ENCODE results near the gene ARPC5L. TPM values are rescaled to one million over a fixed set of nuclear protein-coding genes. Genes with fewer than 3 reads are reported as not detected.
"Not testable (repeated sequence)": the region's sequence is repeated elsewhere in the genome, so short reads cannot be mapped to it uniquely, and the experiment has no call there.

ARPC5L gene
- total RNA-seq, 1 experiment from 2014 or later, result 25.7 TPM

DNA sequence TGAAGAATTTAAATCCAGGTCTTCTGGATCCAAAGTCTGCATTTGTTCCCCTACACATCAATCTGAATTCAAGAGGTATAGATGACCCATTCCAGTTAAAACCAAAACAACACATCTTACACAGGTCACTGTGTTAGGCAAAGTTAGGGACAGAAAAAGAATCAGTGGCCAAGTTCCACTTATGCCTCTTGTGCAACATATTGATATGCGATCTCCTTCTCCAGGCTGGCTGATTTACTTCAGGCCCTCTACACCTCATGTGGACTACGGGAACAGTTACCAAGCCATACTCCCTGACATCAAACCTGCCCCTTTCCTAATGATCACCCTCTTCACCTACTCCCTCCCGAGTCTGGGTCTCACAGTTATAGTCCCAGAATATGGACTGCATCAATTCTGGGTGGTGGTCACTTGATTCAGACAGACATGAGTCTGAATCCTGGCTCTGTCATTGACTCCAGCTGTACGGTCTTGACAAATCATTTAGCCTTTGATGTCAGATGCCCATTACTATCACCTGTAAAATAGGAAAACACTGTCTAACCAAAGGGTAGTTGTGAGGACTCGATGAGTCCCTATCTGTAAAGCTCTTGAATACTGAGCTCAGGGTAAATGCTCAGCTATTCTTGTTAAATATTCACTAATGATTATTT is 52.9 kb downstream of the ARPC5L start:
- DNase-seq (ENCODE audit: low read depth), result no peak
- in situ Hi-C loops (cut with HindIII; ENCODE audit: low pct_unique_long_range_greater_than_20kb, low sequenced_read_pairs), result no loop called here

DNA sequence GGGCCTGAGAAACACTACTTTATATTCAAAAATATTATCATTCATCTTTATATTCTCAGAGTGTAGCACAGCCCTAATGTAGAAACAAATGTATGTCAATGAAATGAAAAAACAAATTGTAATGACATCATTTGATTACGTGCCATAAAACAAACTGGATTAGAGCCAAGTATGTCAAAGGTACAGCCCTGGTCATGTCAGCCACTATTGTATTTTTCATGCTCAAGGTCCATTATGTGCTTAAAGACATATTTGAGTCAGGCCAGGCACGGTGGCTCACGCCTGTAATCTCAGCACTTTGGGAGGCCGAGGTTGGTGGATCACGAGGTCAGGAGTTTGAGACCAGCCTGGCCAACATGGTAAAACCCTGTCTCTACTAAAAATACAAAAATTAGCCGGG is 58.5 kb downstream of the ARPC5L start:
- DNase-seq (ENCODE audit: low read depth); in situ Hi-C loops (cut with HindIII; ENCODE audit: low pct_unique_long_range_greater_than_20kb, low sequenced_read_pairs): not testable (repeated sequence)

Other genes starting within 250 kb of the ARPC5L start
- 0.64 and 1.3 TPM in 2 replicates for gene NR6A1, start 90.8 kb upstream of the ARPC5L start, total RNA-seq (2014; rRNA removed; shearing (Covaris generic); ENCODE audit: low replicate concordance)
- 4.3 and 14.9 TPM in 2 replicates for gene OLFML2A, start 85.0 kb upstream of the ARPC5L start, total RNA-seq (2014; rRNA removed; shearing (Covaris generic); ENCODE audit: low replicate concordance)
- gene WDR38, start 8.7 kb upstream of the ARPC5L start, total RNA-seq (2014; rRNA removed; shearing (Covaris generic); ENCODE audit: low replicate concordance), result not detected in 2 replicates
- gene RPL35, start 173 bp upstream of the ARPC5L start, total RNA-seq (2014; rRNA removed; shearing (Covaris generic); ENCODE audit: low replicate concordance), result 1,626 and 1,845 TPM in 2 replicates
- gene GOLGA1, start 79.0 kb downstream of the ARPC5L start, total RNA-seq (2014; rRNA removed; shearing (Covaris generic); ENCODE audit: low replicate concordance), result 10.3 and 14.1 TPM in 2 replicates

Data from Caki2 (cell line).